ENCODE measurements around the gene SLK. TPM values are rescaled to one million over a fixed set of nuclear protein-coding genes. Genes with fewer than 3 reads are reported as not detected.

SLK gene
- total RNA-seq, 4 donors from 2014 or later, result 83.1 to 105 (median 102) TPM

DNA sequence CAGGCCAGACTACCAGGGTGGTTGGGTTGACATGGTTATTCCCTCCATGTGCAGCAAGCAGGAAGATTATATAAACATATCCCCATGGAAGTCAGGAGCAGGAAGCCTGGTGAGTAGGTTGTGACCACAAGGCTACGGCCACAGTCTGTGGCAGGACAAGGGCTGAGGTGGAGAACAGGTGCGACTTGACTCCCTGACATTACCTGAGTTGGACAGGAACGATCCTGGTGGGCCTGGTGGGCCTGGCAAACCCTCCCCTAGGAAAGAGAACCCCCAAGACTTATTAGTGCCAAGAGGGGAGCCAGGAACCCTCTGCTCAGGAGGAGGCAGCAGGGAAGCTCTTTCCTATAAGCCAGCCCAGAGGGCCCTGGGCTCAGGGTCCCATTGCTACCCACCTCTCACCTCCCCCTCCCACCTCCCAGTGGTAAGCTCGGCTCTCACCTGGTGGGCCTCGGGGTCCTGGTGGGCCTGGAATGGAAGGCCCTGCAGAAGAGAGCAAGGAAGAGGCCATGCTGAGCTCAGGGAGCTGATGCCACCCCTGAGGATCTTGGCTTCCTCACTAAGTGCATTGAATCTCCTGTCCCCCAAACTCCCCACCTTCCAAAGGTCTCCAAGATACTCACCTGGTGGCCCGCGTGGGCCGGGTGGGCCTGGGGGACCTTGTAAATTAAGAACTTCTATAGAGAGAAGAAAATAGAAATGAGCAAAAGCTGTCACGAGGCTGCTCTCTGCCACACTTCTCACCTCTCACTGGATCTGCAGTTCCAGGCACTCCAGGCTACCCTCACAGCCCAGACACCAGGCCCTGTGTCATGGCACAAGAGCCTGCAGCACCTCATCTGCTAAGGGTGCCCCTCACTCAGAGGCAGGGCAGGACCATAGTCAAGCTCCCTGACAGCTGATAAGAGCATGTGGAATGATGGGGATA, 74.2 kb downstream of the SLK start:
- Histone ChIP-seq H3K36me3 (no peaks in the 10 kb centered on the region), H3K27ac (replicated peaks in 1 of 4) (no peak overlapping the region), H3K9me3 (no peaks in the 10 kb centered on the region), H3K4me3 (no peak overlapping the region), H3K27me3 (no peaks in the 10 kb centered on the region), H3K4me1 (no peaks in the 10 kb centered on the region)
- intact Hi-C loops (cut with DNase I), result no loop called here
- TF ChIP-seq EP300 (IDR thresholded peaks at IDR 0.05), result no peak
- TF ChIP-seq POLR2AphosphoS5 (IDR thresholded peaks at IDR 0.05), result no peak
- TF ChIP-seq POLR2A (IDR thresholded peaks at IDR 0.05; ENCODE audit: low read depth), result no peak
- TF ChIP-seq, protein P1, sequence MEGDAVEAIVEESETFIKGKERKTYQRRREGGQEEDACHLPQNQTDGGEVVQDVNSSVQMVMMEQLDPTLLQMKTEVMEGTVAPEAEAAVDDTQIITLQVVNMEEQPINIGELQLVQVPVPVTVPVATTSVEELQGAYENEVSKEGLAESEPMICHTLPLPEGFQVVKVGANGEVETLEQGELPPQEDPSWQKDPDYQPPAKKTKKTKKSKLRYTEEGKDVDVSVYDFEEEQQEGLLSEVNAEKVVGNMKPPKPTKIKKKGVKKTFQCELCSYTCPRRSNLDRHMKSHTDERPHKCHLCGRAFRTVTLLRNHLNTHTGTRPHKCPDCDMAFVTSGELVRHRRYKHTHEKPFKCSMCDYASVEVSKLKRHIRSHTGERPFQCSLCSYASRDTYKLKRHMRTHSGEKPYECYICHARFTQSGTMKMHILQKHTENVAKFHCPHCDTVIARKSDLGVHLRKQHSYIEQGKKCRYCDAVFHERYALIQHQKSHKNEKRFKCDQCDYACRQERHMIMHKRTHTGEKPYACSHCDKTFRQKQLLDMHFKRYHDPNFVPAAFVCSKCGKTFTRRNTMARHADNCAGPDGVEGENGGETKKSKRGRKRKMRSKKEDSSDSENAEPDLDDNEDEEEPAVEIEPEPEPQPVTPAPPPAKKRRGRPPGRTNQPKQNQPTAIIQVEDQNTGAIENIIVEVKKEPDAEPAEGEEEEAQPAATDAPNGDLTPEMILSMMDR (IDR thresholded peaks at IDR 0.05), result no peak
- DNase-seq (ENCODE audit: extremely low spot score), result peak; percentile 90
- WGBS, result 85% methylated on average over 9 of the region's 9 CpGs

DNA sequence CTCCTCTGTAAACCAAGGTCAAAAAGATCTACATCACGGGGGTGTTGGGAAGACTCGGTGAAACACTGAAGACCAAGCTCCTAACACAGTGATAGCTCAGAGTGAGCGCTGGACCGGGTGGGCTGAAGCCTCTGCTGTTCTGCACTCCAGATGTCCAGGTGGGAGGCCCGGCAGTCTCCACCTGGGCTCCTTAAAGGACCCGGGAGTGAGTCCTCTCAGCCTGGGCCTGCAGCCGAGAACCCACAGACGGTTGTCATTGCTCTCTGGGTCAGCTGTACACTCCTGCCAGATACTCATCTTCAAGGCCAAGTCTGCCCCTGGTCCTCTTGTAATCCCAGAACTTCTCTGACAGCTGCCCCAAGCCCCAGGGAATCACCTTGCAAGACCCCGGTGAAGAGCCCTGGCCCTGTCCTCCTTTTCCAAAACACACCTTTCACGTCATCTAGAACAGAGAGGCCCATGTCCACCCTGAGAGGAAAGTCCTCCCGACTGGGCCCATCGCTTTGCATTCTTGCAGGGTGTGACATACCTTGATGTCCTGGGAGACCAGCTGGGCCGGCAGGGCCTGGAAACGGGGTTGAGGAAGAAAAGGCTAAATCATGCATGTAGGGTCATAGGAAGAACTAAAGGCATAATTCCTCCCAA, 75.1 kb downstream of the SLK start:
- DNase-seq (ENCODE audit: extremely low spot score), result no peak
- no peaks in the 10 kb centered on the region for H3K9me3 ChIP-seq
- no peak overlapping the region for H3K27ac ChIP-seq (replicated peaks in 1 of 4)
- H3K36me3 ChIP-seq, result no peaks in the 10 kb centered on the region
- no peak overlapping the region for H3K4me3 ChIP-seq
- H3K4me1 ChIP-seq, result no peaks in the 10 kb centered on the region
- 84% methylated on average over 13 of the region's 14 CpGs for WGBS
- no peak for TF ChIP-seq POLR2A (IDR thresholded peaks at IDR 0.05; ENCODE audit: low read depth)
- no peak for TF ChIP-seq EP300 (IDR thresholded peaks at IDR 0.05)
- TF ChIP-seq, protein P1 (IDR thresholded peaks at IDR 0.05), result no peak
- no peak for TF ChIP-seq POLR2AphosphoS5 (IDR thresholded peaks at IDR 0.05)
- H3K27me3 ChIP-seq, result no peaks in the 10 kb centered on the region
- intact Hi-C loops (cut with DNase I), result no loop called here

DNA sequence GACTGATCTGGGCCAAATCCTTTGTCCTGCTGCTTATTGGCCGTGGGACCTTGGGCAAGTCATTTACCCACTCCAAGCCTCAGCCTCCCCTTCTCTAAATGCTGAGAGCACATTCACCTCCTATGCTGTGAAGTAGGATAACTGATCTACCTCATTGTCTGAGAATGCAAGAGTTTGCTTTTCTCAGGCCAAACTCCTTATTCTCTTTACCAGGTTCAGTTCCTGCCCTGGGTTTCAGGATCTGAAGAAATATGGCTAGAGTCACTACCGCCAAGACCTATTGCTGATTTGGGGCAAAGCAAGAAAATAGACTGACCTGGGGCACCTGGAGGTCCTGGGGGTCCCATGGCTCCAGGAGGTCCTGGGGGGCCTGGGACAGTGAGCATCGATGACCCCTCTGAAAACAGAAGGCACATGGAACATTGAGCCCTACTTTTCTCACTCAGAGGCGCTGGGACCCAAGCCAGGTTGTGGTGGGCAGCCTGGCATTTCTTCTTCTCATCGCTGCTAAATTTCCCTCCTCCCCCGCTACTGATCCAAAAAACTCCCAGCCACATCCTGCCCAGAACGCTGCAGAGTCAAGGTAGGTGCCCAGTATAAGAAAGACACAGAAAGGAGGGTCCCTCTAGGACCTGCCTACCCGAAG, 76.4 kb downstream of the SLK start:
- TF ChIP-seq, protein P1 (IDR thresholded peaks at IDR 0.05), result no peak
- TF ChIP-seq EP300 (IDR thresholded peaks at IDR 0.05) (no peak), POLR2A (IDR thresholded peaks at IDR 0.05; ENCODE audit: low read depth) (no peak), POLR2AphosphoS5 (IDR thresholded peaks at IDR 0.05) (no peak)
- no peaks in the 10 kb centered on the region for H3K36me3 ChIP-seq
- H3K4me1 ChIP-seq, result no peaks in the 10 kb centered on the region
- WGBS, result 76% methylated on average over 5 of the region's 8 CpGs
- no peaks in the 10 kb centered on the region for H3K27me3 ChIP-seq
- H3K27ac ChIP-seq (replicated peaks in 1 of 4), result no peak overlapping the region
- intact Hi-C loops (cut with DNase I), result no loop called here
- no peaks in the 10 kb centered on the region for H3K9me3 ChIP-seq
- no peak overlapping the region for H3K4me3 ChIP-seq
- DNase-seq (ENCODE audit: extremely low spot score), result no peak

DNA sequence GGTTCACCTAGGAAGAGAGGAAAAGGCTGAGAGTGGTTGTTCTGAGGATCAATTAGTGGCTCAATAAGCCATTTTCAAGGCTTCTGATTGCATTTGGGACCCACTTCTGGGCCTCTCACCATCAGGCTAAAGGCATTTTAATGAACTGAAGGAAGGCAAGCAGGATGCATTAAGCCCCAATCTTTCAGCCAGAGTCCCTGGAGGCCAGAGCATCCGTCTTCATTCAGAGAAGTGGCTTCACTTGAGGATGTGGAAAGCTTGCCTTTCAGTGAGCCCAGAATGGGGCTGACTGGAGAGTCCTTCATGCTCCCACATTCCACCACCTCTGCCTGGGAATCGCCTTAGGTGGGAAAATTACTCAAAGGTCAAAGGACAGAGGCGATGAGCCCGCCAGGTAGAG, 76.9 kb downstream of the SLK start:
- intact Hi-C loops (cut with DNase I), result no loop called here
- H3K27me3 ChIP-seq, result no peaks in the 10 kb centered on the region
- no peaks in the 10 kb centered on the region for H3K9me3 ChIP-seq
- TF ChIP-seq POLR2AphosphoS5 (IDR thresholded peaks at IDR 0.05), result no peak
- TF ChIP-seq, protein P1 (IDR thresholded peaks at IDR 0.05), result no peak
- TF ChIP-seq EP300 (IDR thresholded peaks at IDR 0.05), result no peak
- TF ChIP-seq POLR2A (IDR thresholded peaks at IDR 0.05; ENCODE audit: low read depth), result no peak
- peaks cover 0 to 1% (median 0%) of the 10 kb centered on the region in 4 donors for H3K4me1 ChIP-seq
- H3K27ac ChIP-seq (replicated peaks in 1 of 4), result no peak overlapping the region
- DNase-seq (ENCODE audit: extremely low spot score), result no peak
- H3K4me3 ChIP-seq, result no peak overlapping the region
- no peaks in the 10 kb centered on the region for H3K36me3 ChIP-seq
- WGBS, result 91% methylated on average over 4 of the region's 4 CpGs
